ENCODE measurements around the gene C6orf141. TPM values are rescaled to one million over a fixed set of nuclear protein-coding genes. Genes with fewer than 3 reads are reported as not detected.
A peak's percentile ranks its signal among the peaks of the same experiment; 100 is the strongest.

The C6orf141 gene
- total RNA-seq, 1 donor from 2014 or later, result 11.6 TPM

- no peak for DNase-seq (ENCODE audit: low read depth)
- H3K4me3 ChIP-seq (ENCODE audit: low read depth, low read length), result no peak overlapping the region
- TF ChIP-seq CTCF (conservative IDR thresholded peaks at IDR 0.05; ENCODE audit: low read depth, low read length), result no peak
These were observed 5.5 kb downstream of the C6orf141 start for GRCh38 chr6:49555951-49556350.

GRCh38 chr6:49556429-49556837, 6.0 kb downstream of the C6orf141 start:
- no peak overlapping the region for H3K4me3 ChIP-seq (ENCODE audit: low read depth, low read length)
- TF ChIP-seq CTCF (conservative IDR thresholded peaks at IDR 0.05; ENCODE audit: low read depth, low read length), result no peak
- peak; percentile 81 for DNase-seq (ENCODE audit: low read depth)

- TF ChIP-seq CTCF (conservative IDR thresholded peaks at IDR 0.05; ENCODE audit: low read depth, low read length), result no peak
- no peak overlapping the region for H3K4me3 ChIP-seq (ENCODE audit: low read depth, low read length)
- DNase-seq (ENCODE audit: low read depth), result no peak
These were observed 6.7 kb downstream of the C6orf141 start for GRCh38 chr6:49557177-49557576.

- no peak overlapping the region for H3K4me3 ChIP-seq (ENCODE audit: low read depth, low read length)
- no peak for TF ChIP-seq CTCF (conservative IDR thresholded peaks at IDR 0.05; ENCODE audit: low read depth, low read length)
- DNase-seq (ENCODE audit: low read depth), result no peak
These were observed 7.8 kb downstream of the C6orf141 start for GRCh38 chr6:49558238-49558637.

GRCh38 chr6:49563006-49563886, 12.8 kb downstream of the C6orf141 start:
- no peak for TF ChIP-seq CTCF (conservative IDR thresholded peaks at IDR 0.05; ENCODE audit: low read depth, low read length)
- H3K4me3 ChIP-seq (ENCODE audit: low read depth, low read length), result no peak overlapping the region
- no peak for DNase-seq (ENCODE audit: low read depth)

GRCh38 chr6:49564552-49564951, 14.1 kb downstream of the C6orf141 start:
- H3K4me3 ChIP-seq (ENCODE audit: low read depth, low read length), result no peak overlapping the region
- no peak for TF ChIP-seq CTCF (conservative IDR thresholded peaks at IDR 0.05; ENCODE audit: low read depth, low read length)
- DNase-seq (ENCODE audit: low read depth), result no peak

- TF ChIP-seq CTCF (conservative IDR thresholded peaks at IDR 0.05; ENCODE audit: low read depth, low read length), result no peak
- DNase-seq (ENCODE audit: low read depth), result no peak
- H3K4me3 ChIP-seq (ENCODE audit: low read depth, low read length), result no peak overlapping the region
These were observed 14.8 kb downstream of the C6orf141 start for GRCh38 chr6:49565261-49565660.
